Left renal pelvis (tissue), 4 donors: Measurements from ENCODE around the gene TUFM. TPM values are rescaled to one million over a fixed set of nuclear protein-coding genes. Genes with fewer than 3 reads are reported as not detected.
"Not testable (repeated sequence)": the region's sequence is repeated elsewhere in the genome, so short reads cannot be mapped to it uniquely, and the experiment has no call there.

ENCODE experiments used
- DNase-seq, 4 donors: peaks; one replicate each; pipeline ENCODE4 v3.0.0-alpha.2; 2013; ENCODE audit warnings: low read depth in 4 of 4, low spot score in 3 of 4
- polyA plus RNA-seq, 4 donors: library from polyadenylated mRNA; unstranded; fragments of 120-200 nt; gene quantifications; one replicate each; pipeline ENCODE4 v1.2.1, GENCODE V29; 2013; ENCODE audit not compliant: insufficient read length in 4 of 4

TUFM gene
- polyA plus RNA-seq: 100 to 1,000 TPM; 113 to 227 (median 198) TPM

DNA sequence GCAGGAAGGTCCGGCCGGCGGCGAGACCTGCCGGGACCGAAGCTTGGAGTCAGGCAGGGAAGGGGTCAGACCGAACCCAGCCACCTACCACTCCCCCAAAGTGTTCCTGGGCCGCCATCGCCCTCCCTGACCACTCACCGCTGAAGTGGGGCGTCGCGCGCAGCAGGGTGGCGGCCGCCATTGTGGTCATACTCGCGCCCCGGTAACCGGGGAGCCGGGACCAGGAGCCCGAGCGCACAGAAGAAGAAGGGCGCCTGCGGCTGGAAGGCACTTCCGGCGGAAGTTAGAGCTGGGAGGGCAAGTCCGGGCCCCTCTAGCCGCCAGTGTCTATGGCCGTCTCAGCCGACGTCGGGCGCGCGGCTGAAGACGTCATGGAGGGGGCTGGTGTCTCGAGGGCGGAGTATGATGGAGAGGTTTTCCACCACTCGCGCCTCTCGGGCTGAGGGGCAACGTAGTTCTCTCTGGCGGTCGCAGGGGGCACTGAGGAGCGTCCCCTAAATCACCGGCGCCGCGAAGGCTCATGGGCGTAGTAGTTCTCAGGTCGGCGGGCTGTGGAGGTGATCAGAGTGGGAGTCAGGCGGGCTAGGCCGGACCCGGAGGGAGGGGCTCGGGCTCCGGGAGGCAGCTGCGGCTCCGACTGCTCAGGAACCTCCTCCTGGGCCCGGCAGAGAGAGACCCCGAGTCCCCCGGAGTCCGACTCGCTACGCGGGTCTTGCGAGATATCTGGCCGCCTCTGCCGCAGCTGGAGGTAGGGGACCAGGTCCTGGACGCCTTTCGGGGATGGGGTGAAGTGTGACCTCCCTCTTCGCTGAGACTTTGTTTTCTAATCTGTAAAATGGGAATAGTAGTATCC is at the start of gene TUFM:
TUFM (minus strand) TSS at position 269 of the 853 bp plus-strand sequence; CDS start at position 190, 79 bp downstream.
- DNase-seq: peak; percentile 90 to 97 (median 96)

GRCh38 chr16:28895609-28896008 is 49.5 kb upstream of the TUFM start:
- DNase-seq: no peak

DNA sequence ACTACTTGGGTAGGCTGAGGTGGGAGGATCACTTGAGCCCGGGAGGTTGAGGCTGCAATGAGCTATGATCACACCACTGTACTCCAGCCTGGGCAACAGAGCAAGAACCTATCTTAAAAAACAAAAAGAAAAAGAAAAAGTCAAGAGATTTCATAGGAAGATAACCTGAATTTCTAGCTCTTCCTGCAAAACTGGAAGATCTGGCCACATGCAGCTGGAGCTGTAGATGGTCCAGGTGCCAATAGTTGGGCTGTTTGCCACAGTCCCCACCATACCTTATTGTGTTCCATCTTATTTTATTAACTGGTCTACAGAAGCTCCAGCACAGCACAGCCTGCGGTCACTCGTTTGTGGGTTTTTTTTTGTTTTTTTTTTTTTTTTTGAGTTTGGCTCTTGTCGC is 47.1 kb upstream of the TUFM start:
- DNase-seq: no peak

DNA sequence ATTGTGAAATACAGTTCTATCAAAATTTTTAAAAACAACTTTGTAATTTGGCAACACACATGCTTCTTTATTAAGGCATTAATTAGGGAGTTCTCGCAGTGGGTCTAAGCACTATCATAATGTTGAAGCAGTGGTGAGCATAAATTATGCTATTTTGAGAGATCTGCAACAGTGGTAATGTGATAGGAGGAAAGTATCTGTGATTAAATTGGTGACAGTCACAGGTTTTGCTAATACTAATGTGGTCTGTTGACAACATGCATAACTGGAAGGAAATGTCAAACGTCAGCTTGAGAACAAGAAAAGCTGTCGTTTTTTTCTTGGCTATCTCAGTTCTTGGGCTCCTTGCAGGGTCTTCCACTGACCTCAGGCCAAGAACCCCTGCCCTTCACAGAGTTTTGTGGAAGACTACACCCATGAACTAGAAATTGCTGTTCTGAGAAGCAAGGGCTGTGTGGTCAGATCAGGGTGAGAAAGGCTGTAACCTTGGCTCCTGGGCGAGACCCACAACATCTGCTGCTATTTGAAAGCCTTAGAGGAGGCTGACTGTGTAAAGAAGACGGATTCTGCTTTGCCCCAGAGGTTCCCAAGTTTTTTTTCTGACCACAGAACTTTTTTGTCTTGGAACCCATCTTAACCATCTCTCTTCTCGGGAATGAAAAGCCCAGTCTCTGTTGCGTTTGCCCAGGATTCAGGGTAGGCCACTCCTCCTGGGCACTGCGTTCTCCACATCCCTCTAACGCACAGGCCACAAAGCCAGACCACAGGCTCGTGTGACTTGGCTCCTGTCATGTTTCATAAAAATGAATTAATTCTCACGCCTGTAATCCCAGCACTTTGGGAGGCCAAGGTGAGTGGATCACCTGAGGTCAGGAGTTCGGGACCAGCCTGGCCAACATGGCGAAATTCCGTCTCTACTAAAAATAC is 46.1 kb upstream of the TUFM start:
- DNase-seq: no peak

DNA sequence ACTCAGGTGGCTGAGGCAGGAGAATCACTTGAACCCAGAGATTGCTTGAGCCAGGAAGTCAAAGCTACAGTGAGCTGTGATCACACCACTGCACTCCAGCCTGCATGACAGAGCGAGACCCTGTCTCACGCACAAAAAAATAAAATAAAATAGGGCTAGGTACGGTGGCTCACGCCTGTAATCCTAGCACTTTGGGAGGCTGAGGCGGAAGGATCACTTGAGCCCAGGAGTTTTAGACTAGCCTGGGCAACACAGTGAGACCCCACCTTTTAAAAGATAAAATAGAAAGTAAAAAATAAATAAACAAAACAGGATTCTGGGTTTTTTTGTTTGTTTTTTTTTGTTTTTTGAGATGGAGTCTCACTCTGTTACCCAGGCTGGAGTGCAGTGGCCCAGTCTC is 44.2 kb upstream of the TUFM start:
- DNase-seq: not testable (repeated sequence)

- no peak for DNase-seq
Observed at GRCh38 chr16:28886945-28887344, 40.8 kb upstream of the TUFM start.

- no peak for DNase-seq
Observed at GRCh38 chr16:28884045-28884444, 37.9 kb upstream of the TUFM start.

DNA sequence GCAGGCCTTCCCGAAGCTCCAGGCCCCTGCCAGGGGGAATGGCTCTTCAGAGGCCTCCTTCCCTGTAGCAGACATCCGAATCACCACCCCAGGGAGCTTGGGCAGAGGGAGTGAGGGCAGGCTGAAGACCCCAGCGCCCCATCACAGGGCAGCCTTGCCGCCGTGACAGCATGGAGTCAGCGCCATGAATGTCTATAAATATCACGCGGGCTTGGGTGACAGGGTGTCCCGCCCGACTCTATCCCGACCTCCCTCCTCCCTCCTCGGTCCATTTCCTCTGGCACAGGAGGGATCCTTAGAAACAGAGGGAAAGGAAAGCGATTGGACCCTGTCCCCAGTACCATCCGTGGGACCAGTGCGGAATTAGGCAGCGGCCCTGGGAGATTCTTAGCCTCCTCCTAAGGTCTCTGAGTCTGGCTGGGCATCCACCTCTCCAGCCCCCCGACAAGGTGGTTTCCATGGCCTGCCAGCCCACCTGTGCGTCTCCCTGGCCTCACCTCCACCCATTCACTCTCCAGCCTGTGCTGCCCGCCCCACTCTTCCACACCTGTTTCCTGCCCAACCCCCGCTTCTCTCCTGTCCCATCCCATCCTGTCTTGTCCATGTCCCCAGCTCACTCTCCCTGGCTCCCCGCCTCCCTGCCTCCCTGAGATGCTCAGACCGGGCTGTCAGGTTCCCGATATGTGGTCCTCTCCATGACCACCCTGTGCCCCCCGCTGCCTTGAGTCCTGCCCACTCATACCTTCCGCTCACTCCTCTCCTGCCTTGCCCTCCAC is 37.3 kb upstream of the TUFM start:
- DNase-seq: no peak

- peak in 1 of 4 donors; percentile 49 for DNase-seq
Observed at GRCh38 chr16:28882551-28883160, 36.5 kb upstream of the TUFM start.

- DNase-seq: not testable (repeated sequence)
Observed at GRCh38 chr16:28881565-28881964, 35.4 kb upstream of the TUFM start.

GRCh38 chr16:28880955-28881354 is 34.8 kb upstream of the TUFM start:
- no peak for DNase-seq

DNA sequence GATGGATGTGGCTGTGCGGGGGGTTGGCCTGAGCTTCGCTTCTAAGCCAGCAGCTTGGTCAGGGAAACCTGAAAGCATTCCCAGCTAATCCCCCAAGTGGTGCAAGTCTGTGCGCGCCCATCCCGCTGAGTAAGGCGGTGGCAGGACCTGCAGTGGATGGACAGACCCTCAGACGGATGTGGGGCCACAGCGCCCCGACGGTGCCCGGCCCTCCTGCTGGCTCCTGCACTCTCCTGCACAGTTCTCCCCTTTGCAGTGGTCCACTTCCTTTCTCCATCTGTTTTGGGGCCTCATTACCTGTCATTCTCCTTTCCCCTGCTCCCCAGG is 34.4 kb upstream of the TUFM start:
- no peak for DNase-seq

- DNase-seq: peak; percentile 61 to 77 (median 70)
Observed at GRCh38 chr16:28879841-28880588, 33.9 kb upstream of the TUFM start.

- DNase-seq: no peak
Observed at GRCh38 chr16:28879261-28879840, 33.2 kb upstream of the TUFM start.

- no peak for DNase-seq
Observed at GRCh38 chr16:28878083-28878926, 32.2 kb upstream of the TUFM start, which contains the start of gene ATP2A1. Gene ATP2A1 (plus strand): TSS chr16:28878488. CDS start chr16:28878672, 184 bp downstream.

DNA sequence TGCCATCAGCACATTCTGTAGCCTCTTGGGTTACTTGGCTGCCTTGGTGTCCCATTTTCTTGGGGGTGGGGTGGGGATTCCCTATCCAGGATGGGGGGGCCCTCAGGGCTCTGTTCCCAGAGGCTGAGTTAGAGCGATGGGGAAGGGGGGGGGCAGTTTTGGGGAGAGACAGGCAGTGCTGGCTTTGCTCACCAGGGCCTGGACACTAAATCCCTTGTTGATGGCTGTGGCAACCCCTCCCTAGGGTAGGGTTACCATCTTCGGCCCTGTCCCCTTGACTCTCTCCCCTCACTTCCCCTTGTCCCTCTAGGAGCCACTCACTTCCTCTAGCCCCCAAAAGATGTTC is 31.5 kb upstream of the TUFM start:
- no peak for DNase-seq

- DNase-seq: no peak
Observed at GRCh38 chr16:28876973-28877654, 31.0 kb upstream of the TUFM start.
